GM03348 (cell line): ENCODE data around the gene PCDH19.

ENCODE experiments used
- DNase-seq: peaks from one replicate; pipeline ENCODE4 v3.0.0; 2012; ENCODE audit warnings: low spot score

PCDH19 gene

GRCh38 chrX:100407147-100407783, 2.8 kb downstream of the PCDH19 start:
- DNase-seq, result no peak

GRCh38 chrX:100405424-100405823, 4.6 kb downstream of the PCDH19 start:
- DNase-seq, result no peak

DNA sequence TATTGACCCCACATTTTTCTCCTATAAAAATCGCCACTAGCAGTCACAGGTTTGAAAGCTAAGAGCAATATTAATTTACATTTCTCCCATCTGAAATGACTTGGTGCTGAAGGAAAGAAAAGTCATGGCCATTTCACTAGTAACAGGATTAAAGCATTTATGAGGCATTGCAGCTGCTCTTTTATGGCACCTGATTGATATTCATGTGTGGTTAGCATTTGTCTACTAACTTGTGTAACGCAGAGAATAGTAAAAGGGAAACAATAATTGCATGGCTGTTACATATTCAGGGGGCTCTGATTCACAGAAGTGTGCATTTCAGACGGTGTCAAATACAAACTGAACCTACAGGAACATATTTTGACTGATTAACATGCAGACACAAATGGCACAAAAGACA, 5.2 kb downstream of the PCDH19 start:
- no peak for DNase-seq

- no peak for DNase-seq
These were observed 14.3 kb downstream of the PCDH19 start for GRCh38 chrX:100395781-100396180.

DNA sequence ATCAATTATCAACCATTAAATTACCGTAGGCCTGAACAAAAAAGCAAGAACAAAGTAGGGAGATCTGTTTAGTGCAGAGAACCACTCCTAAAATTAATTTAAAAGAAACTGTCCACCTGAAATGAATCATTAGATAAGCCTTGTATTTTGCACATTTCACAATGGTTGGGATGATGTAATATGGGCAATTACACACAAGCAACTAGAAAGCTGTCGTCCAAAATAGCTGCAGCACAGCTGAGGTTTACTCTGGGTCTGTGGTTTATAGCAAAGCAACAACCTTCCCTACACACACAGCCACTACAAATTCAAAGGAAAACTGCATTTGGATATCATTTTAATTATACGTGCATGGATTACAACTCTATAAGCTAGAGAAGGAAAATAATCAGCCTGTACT, 28.5 kb downstream of the PCDH19 start:
- no peak for DNase-seq

GRCh38 chrX:100379388-100379986, 30.6 kb downstream of the PCDH19 start:
- peak; percentile 8 for DNase-seq

DNA sequence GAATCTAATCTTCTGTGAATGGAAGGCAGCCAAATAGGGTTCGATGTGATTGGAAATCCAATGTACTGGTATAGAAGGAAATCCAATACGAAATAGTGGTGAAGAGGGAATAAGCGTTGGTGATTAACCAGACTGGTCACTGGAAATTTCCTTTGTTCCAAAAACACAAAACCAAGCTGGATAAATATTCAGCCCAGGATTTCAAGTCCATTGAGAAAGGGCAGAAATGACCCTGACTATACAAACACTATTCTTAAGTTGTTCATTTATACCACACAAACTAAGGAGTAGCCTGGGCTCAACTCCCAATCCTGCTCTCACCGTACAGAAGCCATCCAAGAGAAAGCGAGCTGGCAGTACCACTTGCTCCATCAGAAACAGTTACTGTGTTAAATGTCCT, 32.2 kb downstream of the PCDH19 start:
- DNase-seq, result no peak

DNA sequence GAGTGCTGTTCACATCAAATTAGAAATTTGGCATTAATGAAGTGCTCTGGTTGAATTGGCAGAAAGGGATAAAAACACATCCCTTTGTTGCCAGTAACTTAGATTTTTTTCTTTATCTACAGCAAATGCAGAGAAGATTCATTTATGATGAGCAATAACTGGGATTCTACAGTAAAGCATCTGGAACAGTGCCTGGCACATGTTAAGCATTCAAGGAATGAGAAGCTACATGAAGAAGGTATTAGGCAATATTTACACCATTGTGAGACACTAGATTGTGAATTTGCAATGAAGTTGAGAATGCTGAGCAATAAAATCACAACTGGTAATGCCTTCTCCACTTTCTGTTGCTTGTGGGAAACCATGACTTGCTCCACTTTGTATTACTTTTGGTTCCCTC, 33.5 kb downstream of the PCDH19 start:
- peak; percentile 1 for DNase-seq

DNA sequence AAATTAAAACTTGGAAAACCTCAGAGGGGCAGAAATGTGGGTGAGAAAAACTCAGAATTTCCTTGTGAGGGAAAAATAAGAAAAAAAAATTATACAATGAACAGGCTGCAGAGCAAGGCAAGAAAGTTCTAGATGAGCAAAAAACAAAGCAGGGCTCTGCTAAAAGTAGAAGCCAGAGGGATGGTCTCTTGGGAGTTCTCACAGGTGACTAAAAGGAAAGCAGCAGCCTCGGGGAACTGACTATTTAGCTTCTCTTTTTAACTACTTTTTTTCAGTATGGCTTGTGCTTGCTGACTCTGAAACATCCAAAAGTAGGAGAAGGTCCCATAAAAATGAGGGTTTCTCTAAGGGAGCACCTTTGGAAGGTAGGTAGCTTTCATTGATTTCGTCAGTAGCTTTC, 36.4 kb downstream of the PCDH19 start:
- DNase-seq, result no peak

DNA sequence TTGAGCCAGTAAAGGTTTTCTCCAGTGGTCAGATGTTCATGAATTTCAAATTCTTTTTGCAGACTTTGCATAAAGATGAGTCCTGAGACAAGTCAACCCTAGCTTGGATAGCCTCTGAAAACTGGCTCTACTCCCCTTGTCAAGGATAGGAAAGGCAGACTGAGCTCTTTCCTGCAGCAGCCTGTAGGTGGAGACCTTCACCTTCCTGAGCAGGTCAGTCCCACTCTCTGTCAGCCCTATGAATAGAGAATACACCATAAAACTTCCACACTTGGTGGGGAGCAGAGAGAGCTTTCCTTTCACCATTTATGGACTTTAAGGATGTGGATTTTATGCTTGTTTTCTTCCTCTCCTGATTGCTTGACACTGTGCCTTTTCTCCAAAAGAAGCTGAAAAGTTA, 41.9 kb downstream of the PCDH19 start:
- peak; percentile 1 for DNase-seq

- no peak for DNase-seq
These were observed 46.2 kb downstream of the PCDH19 start for GRCh38 chrX:100363896-100364295.

GRCh38 chrX:100358766-100359165, 51.3 kb downstream of the PCDH19 start:
- DNase-seq, result no peak

GRCh38 chrX:100356351-100356896, 53.6 kb downstream of the PCDH19 start:
- DNase-seq, result no peak

GRCh38 chrX:100355680-100356079, 54.4 kb downstream of the PCDH19 start:
- DNase-seq, result no peak

- DNase-seq, result no peak
These were observed 56.7 kb downstream of the PCDH19 start for GRCh38 chrX:100353326-100353725.

- DNase-seq, result no peak
These were observed 59.2 kb downstream of the PCDH19 start for GRCh38 chrX:100350704-100351489.

DNA sequence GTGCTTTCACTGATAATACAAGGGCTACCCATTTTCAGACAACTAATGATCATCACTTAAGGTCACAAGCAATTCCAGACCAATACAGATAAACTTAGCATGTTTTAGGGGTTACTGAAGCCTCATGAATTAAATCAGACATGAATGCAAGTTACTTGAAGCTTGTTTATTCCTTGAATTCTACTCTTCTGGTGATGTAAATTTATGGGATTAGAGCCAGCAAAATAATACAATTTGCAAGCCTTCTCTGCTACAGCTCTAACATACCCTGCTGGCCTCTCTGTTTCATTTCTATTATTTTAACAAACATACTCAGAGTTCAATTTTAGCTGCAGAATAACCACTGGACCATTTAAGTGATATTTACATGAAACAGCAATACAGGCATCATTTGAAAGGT, 60.7 kb downstream of the PCDH19 start:
- no peak for DNase-seq

GRCh38 chrX:100341142-100341510, 68.9 kb downstream of the PCDH19 start:
- DNase-seq, result no peak

- no peak for DNase-seq
These were observed 69.5 kb downstream of the PCDH19 start for GRCh38 chrX:100340491-100341141.

GRCh38 chrX:100328351-100328750, 81.7 kb downstream of the PCDH19 start:
- no peak for DNase-seq

GRCh38 chrX:100319716-100320115, 90.4 kb downstream of the PCDH19 start:
- no peak for DNase-seq

GRCh38 chrX:100316987-100317386, 93.1 kb downstream of the PCDH19 start:
- peak; percentile 0 for DNase-seq

DNA sequence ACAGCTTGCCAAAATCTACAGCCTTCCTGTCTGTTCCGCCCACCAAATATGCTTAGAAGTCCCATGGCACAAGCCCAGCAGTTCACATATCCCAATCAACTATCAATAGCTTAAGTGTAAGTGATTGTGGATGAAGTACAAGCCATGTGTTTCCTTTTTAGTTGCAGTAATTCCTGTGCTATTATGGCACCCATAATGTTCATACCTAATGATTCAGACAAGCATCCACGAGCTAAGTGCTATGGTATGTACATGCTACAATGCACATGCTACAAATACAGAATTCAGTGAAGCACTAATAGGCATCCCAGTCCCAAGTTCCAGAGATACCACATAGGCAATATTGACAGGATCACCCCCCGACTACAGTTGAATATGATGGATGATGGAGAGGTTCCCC, 94.5 kb downstream of the PCDH19 start:
- DNase-seq, result no peak
